Measurements from ENCODE around the gene SLC26A11.

The SLC26A11 gene

DNA sequence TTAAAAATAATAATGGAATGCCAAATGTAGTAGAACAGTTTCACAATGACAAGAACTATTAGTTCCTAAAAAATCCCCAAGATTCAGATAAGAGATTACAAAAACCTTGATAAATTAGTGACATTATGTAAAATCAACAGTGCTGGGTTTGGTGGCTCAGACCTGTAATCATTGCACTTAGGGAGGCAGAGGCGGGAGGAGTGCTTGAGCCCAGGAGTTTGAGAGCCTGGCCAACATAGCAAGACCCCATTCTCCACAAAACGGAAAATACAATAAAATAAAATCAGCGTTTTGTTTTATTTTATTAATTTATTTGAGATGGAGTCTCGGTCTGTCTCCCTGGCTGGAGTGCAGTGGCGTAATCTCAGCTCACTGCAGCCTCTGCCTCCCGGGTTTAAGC lies 46.3 kb upstream of the SLC26A11 start:
- no peak for DNase-seq (ENCODE audit: low read depth in 1 of 2, low spot score in 1 of 2)
- Histone ChIP-seq H3K27me3 (ENCODE audit: insufficient read depth, poor library complexity, severe bottlenecking) (peaks cover 3% of the 10 kb centered on the region), H3K27ac (replicated peaks) (no peak overlapping the region), H3K4me3 (replicated peaks; ENCODE audit: insufficient read depth, low read length) (no peak overlapping the region)
- TF ChIP-seq GABPA (IDR thresholded peaks at IDR 0.05; ENCODE audit: low read depth) (no peak), POLR2AphosphoS5 (IDR thresholded peaks at IDR 0.05; ENCODE audit: low read depth) (no peak), SPI1 (IDR thresholded peaks at IDR 0.05; ENCODE audit: borderline replicate concordance, low read depth) (no peak)
- TF ChIP-seq, protein P1, sequence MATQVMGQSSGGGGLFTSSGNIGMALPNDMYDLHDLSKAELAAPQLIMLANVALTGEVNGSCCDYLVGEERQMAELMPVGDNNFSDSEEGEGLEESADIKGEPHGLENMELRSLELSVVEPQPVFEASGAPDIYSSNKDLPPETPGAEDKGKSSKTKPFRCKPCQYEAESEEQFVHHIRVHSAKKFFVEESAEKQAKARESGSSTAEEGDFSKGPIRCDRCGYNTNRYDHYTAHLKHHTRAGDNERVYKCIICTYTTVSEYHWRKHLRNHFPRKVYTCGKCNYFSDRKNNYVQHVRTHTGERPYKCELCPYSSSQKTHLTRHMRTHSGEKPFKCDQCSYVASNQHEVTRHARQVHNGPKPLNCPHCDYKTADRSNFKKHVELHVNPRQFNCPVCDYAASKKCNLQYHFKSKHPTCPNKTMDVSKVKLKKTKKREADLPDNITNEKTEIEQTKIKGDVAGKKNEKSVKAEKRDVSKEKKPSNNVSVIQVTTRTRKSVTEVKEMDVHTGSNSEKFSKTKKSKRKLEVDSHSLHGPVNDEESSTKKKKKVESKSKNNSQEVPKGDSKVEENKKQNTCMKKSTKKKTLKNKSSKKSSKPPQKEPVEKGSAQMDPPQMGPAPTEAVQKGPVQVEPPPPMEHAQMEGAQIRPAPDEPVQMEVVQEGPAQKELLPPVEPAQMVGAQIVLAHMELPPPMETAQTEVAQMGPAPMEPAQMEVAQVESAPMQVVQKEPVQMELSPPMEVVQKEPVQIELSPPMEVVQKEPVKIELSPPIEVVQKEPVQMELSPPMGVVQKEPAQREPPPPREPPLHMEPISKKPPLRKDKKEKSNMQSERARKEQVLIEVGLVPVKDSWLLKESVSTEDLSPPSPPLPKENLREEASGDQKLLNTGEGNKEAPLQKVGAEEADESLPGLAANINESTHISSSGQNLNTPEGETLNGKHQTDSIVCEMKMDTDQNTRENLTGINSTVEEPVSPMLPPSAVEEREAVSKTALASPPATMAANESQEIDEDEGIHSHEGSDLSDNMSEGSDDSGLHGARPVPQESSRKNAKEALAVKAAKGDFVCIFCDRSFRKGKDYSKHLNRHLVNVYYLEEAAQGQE (IDR thresholded peaks at IDR 0.05; ENCODE audit: insufficient replicate concordance, low read depth) = no peak
- TF ChIP-seq, protein P2, sequence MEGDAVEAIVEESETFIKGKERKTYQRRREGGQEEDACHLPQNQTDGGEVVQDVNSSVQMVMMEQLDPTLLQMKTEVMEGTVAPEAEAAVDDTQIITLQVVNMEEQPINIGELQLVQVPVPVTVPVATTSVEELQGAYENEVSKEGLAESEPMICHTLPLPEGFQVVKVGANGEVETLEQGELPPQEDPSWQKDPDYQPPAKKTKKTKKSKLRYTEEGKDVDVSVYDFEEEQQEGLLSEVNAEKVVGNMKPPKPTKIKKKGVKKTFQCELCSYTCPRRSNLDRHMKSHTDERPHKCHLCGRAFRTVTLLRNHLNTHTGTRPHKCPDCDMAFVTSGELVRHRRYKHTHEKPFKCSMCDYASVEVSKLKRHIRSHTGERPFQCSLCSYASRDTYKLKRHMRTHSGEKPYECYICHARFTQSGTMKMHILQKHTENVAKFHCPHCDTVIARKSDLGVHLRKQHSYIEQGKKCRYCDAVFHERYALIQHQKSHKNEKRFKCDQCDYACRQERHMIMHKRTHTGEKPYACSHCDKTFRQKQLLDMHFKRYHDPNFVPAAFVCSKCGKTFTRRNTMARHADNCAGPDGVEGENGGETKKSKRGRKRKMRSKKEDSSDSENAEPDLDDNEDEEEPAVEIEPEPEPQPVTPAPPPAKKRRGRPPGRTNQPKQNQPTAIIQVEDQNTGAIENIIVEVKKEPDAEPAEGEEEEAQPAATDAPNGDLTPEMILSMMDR (IDR thresholded peaks at IDR 0.05; ENCODE audit: insufficient read depth, low read length) = no peak

DNA sequence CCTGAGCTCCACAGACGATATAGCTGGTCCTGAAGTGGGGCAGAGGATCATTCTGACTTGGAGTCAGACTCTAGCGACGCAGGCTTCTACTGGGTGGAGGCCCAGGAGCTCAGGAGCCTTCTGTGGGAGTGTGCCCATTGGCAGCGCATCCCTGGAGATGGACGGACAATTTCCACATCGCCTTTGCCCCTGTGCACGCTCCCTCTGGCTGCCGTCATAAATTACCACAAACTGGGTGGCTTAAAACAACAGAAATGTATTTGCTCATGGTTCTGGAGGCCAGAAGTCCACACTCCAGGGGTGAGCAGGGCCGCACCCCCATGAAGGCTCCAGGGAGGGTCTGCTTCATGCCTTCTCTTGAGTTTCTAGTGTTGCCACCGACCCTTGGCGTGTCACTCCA lies 43.5 kb upstream of the SLC26A11 start:
- no peak for TF ChIP-seq GABPA (IDR thresholded peaks at IDR 0.05; ENCODE audit: low read depth)
- TF ChIP-seq, protein P2 (IDR thresholded peaks at IDR 0.05; ENCODE audit: insufficient read depth, low read length) = no peak
- no peak for TF ChIP-seq POLR2AphosphoS5 (IDR thresholded peaks at IDR 0.05; ENCODE audit: low read depth)
- Histone ChIP-seq H3K27me3 (ENCODE audit: insufficient read depth, poor library complexity, severe bottlenecking) (peaks cover 5% of the 10 kb centered on the region), H3K27ac (replicated peaks) (no peak overlapping the region), H3K4me3 (replicated peaks; ENCODE audit: insufficient read depth, low read length) (no peak overlapping the region)
- no peak for DNase-seq (ENCODE audit: low read depth in 1 of 2, low spot score in 1 of 2)

DNA sequence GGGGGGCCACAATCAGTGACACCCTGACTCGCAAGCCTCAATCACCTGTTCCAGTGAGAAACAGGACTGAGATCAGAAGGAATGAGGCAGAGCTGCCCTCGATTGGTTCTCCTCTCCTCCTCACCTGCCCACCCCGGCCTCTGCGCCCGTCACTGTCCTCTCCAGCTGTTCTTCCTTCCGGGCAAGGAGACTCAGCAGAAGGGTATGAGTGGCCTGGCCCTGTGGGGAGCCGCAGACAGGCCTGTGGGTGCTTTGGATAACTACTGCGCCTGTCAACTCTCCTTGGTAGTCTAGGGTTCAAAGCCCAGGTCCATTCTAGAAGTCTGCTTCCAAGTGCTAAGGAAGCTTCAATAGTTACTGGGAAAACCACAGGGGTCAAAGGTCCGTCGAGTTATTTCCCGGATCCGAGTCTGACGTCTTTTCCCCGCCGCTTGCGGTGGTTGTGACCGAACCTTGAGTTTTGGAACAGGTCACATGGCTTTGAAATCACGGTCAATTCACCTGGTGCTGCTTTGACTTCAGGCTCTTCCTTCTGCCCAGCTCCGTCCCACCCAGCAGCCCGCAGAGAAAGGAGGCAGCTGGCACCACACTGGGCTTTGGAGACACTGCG lies 42.1 kb upstream of the SLC26A11 start:
- no peak for DNase-seq (ENCODE audit: low read depth in 1 of 2, low spot score in 1 of 2)
- TF ChIP-seq POLR2AphosphoS5 (IDR thresholded peaks at IDR 0.05; ENCODE audit: low read depth) = no peak
- TF ChIP-seq, protein P2 (IDR thresholded peaks at IDR 0.05; ENCODE audit: insufficient read depth, low read length) = no peak
- no peak for TF ChIP-seq SPI1 (IDR thresholded peaks at IDR 0.05; ENCODE audit: borderline replicate concordance, low read depth)
- TF ChIP-seq, protein P1 (IDR thresholded peaks at IDR 0.05; ENCODE audit: insufficient replicate concordance, low read depth) = no peak
- TF ChIP-seq GABPA (IDR thresholded peaks at IDR 0.05; ENCODE audit: low read depth) = no peak
- H3K27me3 ChIP-seq (ENCODE audit: insufficient read depth, poor library complexity, severe bottlenecking) = peaks cover 5% of the 10 kb centered on the region
- no peak overlapping the region for H3K27ac ChIP-seq (replicated peaks)
- no peak overlapping the region for H3K4me3 ChIP-seq (replicated peaks; ENCODE audit: insufficient read depth, low read length)

DNA sequence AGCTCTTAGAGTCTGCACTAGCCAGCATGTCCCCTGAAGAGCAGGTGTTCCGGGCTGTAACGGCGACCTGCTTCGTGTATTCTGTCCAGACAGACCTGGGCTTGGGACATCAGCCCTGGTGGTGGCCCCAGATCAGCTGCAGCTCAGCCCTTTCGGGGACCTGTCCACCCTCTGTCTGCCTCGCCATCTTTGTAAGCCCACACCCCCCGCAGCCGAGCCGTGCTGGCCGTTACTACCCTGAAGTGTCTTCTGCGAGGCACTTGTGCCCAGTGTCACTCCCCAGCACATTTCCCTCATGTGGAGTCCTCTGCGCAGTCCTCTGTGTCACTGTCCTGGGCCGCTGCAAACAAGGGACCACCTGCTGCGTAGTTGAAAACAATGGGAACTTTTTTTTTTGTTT lies 40.0 kb upstream of the SLC26A11 start:
- no peak for DNase-seq (ENCODE audit: low read depth in 1 of 2, low spot score in 1 of 2)
- no peak overlapping the region for H3K27ac ChIP-seq (replicated peaks)
- H3K27me3 ChIP-seq (ENCODE audit: insufficient read depth, poor library complexity, severe bottlenecking) = peaks cover 2% of the 10 kb centered on the region
- no peak overlapping the region for H3K4me3 ChIP-seq (replicated peaks; ENCODE audit: insufficient read depth, low read length)
- TF ChIP-seq SPI1 (IDR thresholded peaks at IDR 0.05; ENCODE audit: borderline replicate concordance, low read depth) = no peak
- no peak for TF ChIP-seq POLR2AphosphoS5 (IDR thresholded peaks at IDR 0.05; ENCODE audit: low read depth)
- TF ChIP-seq, protein P1 (IDR thresholded peaks at IDR 0.05; ENCODE audit: insufficient replicate concordance, low read depth) = no peak
- no peak for TF ChIP-seq GABPA (IDR thresholded peaks at IDR 0.05; ENCODE audit: low read depth)
- TF ChIP-seq, protein P2 (IDR thresholded peaks at IDR 0.05; ENCODE audit: insufficient read depth, low read length) = no peak
